Measurements from ENCODE around the gene ATP2B1.
"Not testable (repeated sequence)": the region's sequence is repeated elsewhere in the genome, so short reads cannot be mapped to it uniquely, and the experiment has no call there.

The ATP2B1 gene

GRCh38 chr12:89708565-89709156 is at the start of gene ATP2B1:
ATP2B1 (minus strand) TSS chr12:89708838; CDS start chr12:89655886, 52,952 bp downstream.
- peak; percentile 88 for DNase-seq

- not testable (repeated sequence) for DNase-seq
These were observed 49.3 kb upstream of the ATP2B1 start for GRCh38 chr12:89757987-89758386.

- peak; percentile 67 for DNase-seq
These were observed 48.2 kb upstream of the ATP2B1 start for GRCh38 chr12:89756585-89757398.

- DNase-seq, result no peak
These were observed 47.6 kb upstream of the ATP2B1 start for GRCh38 chr12:89756194-89756584.

GRCh38 chr12:89753997-89754396 is 45.4 kb upstream of the ATP2B1 start:
- DNase-seq, result no peak

GRCh38 chr12:89752341-89752740 is 43.7 kb upstream of the ATP2B1 start:
- DNase-seq, result no peak

- DNase-seq, result no peak
These were observed 42.0 kb upstream of the ATP2B1 start for GRCh38 chr12:89750389-89751351.

GRCh38 chr12:89748791-89749190 is 40.2 kb upstream of the ATP2B1 start:
- DNase-seq, result no peak

- DNase-seq, result no peak
These were observed 36.6 kb upstream of the ATP2B1 start for GRCh38 chr12:89745286-89745685.

- no peak for DNase-seq
These were observed 33.8 kb upstream of the ATP2B1 start for GRCh38 chr12:89742337-89743022.

- DNase-seq, result no peak
These were observed 32.3 kb upstream of the ATP2B1 start for GRCh38 chr12:89740943-89741342.

- DNase-seq, result no peak
These were observed 28.4 kb upstream of the ATP2B1 start for GRCh38 chr12:89736995-89737394.

- DNase-seq, result peak; percentile 27
These were observed 25.1 kb upstream of the ATP2B1 start for GRCh38 chr12:89733579-89734201.

GRCh38 chr12:89732522-89732921 is 23.9 kb upstream of the ATP2B1 start:
- DNase-seq, result no peak

GRCh38 chr12:89731614-89732013 is 23.0 kb upstream of the ATP2B1 start:
- DNase-seq, result no peak

GRCh38 chr12:89731089-89731488 is 22.5 kb upstream of the ATP2B1 start:
- DNase-seq, result no peak

GRCh38 chr12:89729946-89730459 is 21.4 kb upstream of the ATP2B1 start:
- DNase-seq, result no peak

GRCh38 chr12:89723276-89723675 is 14.6 kb upstream of the ATP2B1 start:
- no peak for DNase-seq

- no peak for DNase-seq
These were observed 12.8 kb upstream of the ATP2B1 start for GRCh38 chr12:89721291-89721987.

GRCh38 chr12:89717759-89718523 is 9.3 kb upstream of the ATP2B1 start:
- DNase-seq, result no peak

- no peak for DNase-seq
These were observed 4.1 kb upstream of the ATP2B1 start for GRCh38 chr12:89712706-89713105.
